ENCODE measurements around the gene ZNF106.

DNA sequence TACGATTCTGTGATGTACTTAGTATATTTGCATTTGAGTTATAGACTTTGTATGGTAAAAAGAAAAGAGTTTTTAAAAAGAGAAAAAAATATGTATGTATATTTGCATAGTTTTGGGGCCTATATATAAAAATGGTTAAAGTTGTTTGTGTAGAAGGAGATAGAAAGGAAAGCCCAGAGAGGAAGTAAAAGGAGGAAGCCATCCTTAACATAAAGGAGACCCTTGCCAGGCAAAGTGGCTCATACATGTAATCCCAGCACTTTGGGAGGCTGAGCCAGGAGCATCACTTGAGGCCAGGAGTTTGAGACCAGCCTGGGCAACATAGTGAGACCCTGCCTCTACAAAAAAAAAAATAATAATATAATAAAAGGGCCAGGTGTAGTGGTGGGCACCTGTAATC lies 12.9 kb upstream of the ZNF106 start:
- TF ChIP-seq NFE2L1 (CRISPR knock-in tag; IDR thresholded peaks at IDR 0.05) (no peak), CTCF (IDR thresholded peaks at IDR 0.05) (no peak), NR3C1 (CRISPR knock-in tag; conservative IDR thresholded peaks at IDR 0.05; ENCODE audit: low read depth) (no peak), PRRX2 (CRISPR knock-in tag; IDR thresholded peaks at IDR 0.05) (no peak), PREB (CRISPR knock-in tag; IDR thresholded peaks at IDR 0.05; ENCODE audit: borderline replicate concordance) (no peak), ZNF317 (CRISPR knock-in tag; IDR thresholded peaks at IDR 0.05; ENCODE audit: borderline replicate concordance, low read depth) (no peak), ZNF138 (CRISPR knock-in tag; conservative IDR thresholded peaks at IDR 0.05) (no peak)
